Mucosa of rectum (tissue), 2 donors: ENCODE measurements around the gene TNP1.

Experiments used
- H3K27ac ChIP-seq, 2 donors: one replicate each; pipeline ENCODE4 v1.7.0; 2013; ENCODE audit warnings: inconsistent platforms in 2 of 2, low read depth in 2 of 2, low read length in 2 of 2
- H3K27me3 ChIP-seq, 2 donors: one replicate each; pipeline ENCODE4 v1.7.0; 2013; ENCODE audit warnings: low read length in 2 of 2; ENCODE audit not compliant: control insufficient read depth in 2 of 2, insufficient read depth in 2 of 2
- H3K36me3 ChIP-seq, 2 donors: one replicate each; pipeline ENCODE4 v1.7.0; 2013; ENCODE audit warnings: low read length in 2 of 2; ENCODE audit not compliant: control insufficient read depth in 2 of 2, insufficient read depth in 2 of 2
- H3K4me1 ChIP-seq, 2 donors: one replicate each; pipeline ENCODE4 v1.7.0; 2013; ENCODE audit warnings: low read length in 2 of 2, mild to moderate bottlenecking in 1 of 2; ENCODE audit not compliant: control insufficient read depth in 2 of 2, insufficient read depth in 2 of 2
- H3K4me3 ChIP-seq, 2 donors: one replicate each; pipeline ENCODE4 v1.7.0; 2013; ENCODE audit warnings: low read length in 2 of 2
- H3K9ac ChIP-seq, 2 donors: one replicate each; pipeline ENCODE4 v1.7.0; 2013; ENCODE audit warnings: low read length in 2 of 2, low read depth in 1 of 2, mild to moderate bottlenecking in 1 of 2
- H3K9me3 ChIP-seq, 2 donors: one replicate each; pipeline ENCODE4 v1.7.0; 2013; ENCODE audit warnings: low read length in 2 of 2; ENCODE audit not compliant: control insufficient read depth in 2 of 2
- donor health status: healthy.
- donor health status: Normal muscosa, but diverticular disease.

The TNP1 gene

DNA sequence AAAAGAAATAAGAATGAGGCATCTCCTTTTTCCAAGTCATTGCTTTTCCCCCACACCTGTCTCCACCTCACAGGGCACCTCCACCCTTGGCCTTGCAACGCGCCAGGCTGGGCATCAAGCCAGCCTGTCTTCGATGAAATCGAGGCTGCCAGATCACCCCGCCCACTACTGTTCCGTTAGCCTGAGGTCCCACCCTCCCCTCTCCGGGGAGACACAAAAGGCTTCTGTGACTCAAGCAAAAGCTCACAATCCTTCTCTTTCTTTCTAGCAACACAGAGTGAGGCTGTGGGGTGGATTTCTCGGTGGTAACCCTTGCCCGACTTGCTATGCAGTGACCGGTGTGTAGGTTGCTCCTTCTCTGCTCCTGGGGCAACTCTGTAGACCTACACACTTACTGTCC is 9.9 kb downstream of the TNP1 start:
- H3K27me3 ChIP-seq = no peaks in the 10 kb centered on the region
- H3K4me3 ChIP-seq = no peak overlapping the region
- no peaks in the 10 kb centered on the region for H3K36me3 ChIP-seq
- H3K4me1 ChIP-seq = no peaks in the 10 kb centered on the region
- no peaks in the 10 kb centered on the region for H3K9me3 ChIP-seq
- no peak overlapping the region for H3K27ac ChIP-seq
- H3K9ac ChIP-seq = no peak overlapping the region

GRCh38 chr2:216845426-216845825 is 14.4 kb downstream of the TNP1 start:
- no peaks in the 10 kb centered on the region for H3K36me3 ChIP-seq
- no peaks in the 10 kb centered on the region for H3K27me3 ChIP-seq
- no peak overlapping the region for H3K27ac ChIP-seq
- no peak overlapping the region for H3K9ac ChIP-seq
- no peak overlapping the region for H3K4me3 ChIP-seq
- H3K9me3 ChIP-seq = no peaks in the 10 kb centered on the region
- no peaks in the 10 kb centered on the region for H3K4me1 ChIP-seq

GRCh38 chr2:216842636-216843035 is 17.2 kb downstream of the TNP1 start:
- no peaks in the 10 kb centered on the region for H3K4me1 ChIP-seq
- H3K27me3 ChIP-seq = no peaks in the 10 kb centered on the region
- H3K36me3 ChIP-seq = no peaks in the 10 kb centered on the region
- no peaks in the 10 kb centered on the region for H3K9me3 ChIP-seq
- H3K27ac ChIP-seq = no peak overlapping the region
- no peak overlapping the region for H3K9ac ChIP-seq
- no peak overlapping the region for H3K4me3 ChIP-seq

- Histone ChIP-seq H3K9me3 (no peaks in the 10 kb centered on the region), H3K36me3 (no peaks in the 10 kb centered on the region), H3K27me3 (no peaks in the 10 kb centered on the region), H3K4me1 (no peaks in the 10 kb centered on the region), H3K27ac (no peak overlapping the region), H3K9ac (no peak overlapping the region), H3K4me3 (no peak overlapping the region)
These were observed 20.2 kb downstream of the TNP1 start for GRCh38 chr2:216839688-216840087.

GRCh38 chr2:216838151-216838550 is 21.7 kb downstream of the TNP1 start:
- Histone ChIP-seq H3K4me3 (no peak overlapping the region), H3K9me3 (no peaks in the 10 kb centered on the region), H3K27me3 (no peaks in the 10 kb centered on the region), H3K4me1 (no peaks in the 10 kb centered on the region), H3K36me3 (no peaks in the 10 kb centered on the region), H3K9ac (no peak overlapping the region), H3K27ac (no peak overlapping the region)

- no peaks in the 10 kb centered on the region for H3K27me3 ChIP-seq
- no peaks in the 10 kb centered on the region for H3K4me1 ChIP-seq
- H3K27ac ChIP-seq = no peak overlapping the region
- H3K36me3 ChIP-seq = no peaks in the 10 kb centered on the region
- no peak overlapping the region for H3K4me3 ChIP-seq
- no peaks in the 10 kb centered on the region for H3K9me3 ChIP-seq
- H3K9ac ChIP-seq = no peak overlapping the region
These were observed 22.1 kb downstream of the TNP1 start for GRCh38 chr2:216837740-216838139.

GRCh38 chr2:216833061-216833460 is 26.8 kb downstream of the TNP1 start:
- no peaks in the 10 kb centered on the region for H3K4me1 ChIP-seq
- no peaks in the 10 kb centered on the region for H3K27me3 ChIP-seq
- no peak overlapping the region for H3K4me3 ChIP-seq

DNA sequence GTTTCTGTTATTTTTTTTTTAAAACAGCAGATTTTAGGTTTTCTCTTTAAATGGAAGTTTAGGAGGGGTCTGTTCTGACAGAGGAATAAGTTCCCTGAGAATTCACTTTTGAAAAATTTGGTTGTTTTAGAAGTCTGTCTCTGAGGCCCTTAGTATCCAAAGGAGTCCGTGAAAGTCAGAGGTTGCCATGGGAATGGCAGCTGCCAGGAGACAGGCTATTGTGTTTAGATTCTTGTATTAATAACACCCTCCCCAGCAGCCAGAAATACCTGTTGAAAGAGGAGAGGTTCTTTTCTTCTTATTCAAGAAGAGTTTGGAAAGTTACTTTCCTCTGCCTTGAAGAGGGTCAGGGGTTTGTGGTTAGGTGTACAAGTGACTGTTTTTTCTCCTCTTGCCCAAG is 29.5 kb downstream of the TNP1 start:
- Histone ChIP-seq H3K27me3 (no peaks in the 10 kb centered on the region), H3K36me3 (no peaks in the 10 kb centered on the region), H3K27ac (no peak overlapping the region), H3K4me3 (no peak overlapping the region), H3K9me3 (no peaks in the 10 kb centered on the region), H3K9ac (no peak overlapping the region), H3K4me1 (no peaks in the 10 kb centered on the region)

More at GRCh38 chr2:216833061-216833460, 26.8 kb downstream of the TNP1 start:
- no peaks in the 10 kb centered on the region for H3K9me3 ChIP-seq
- H3K27ac ChIP-seq = no peak overlapping the region
- H3K9ac ChIP-seq = no peak overlapping the region
- no peaks in the 10 kb centered on the region for H3K36me3 ChIP-seq

- Histone ChIP-seq H3K4me1 (no peaks in the 10 kb centered on the region), H3K36me3 (no peaks in the 10 kb centered on the region), H3K9me3 (no peaks in the 10 kb centered on the region), H3K9ac (no peak overlapping the region), H3K4me3 (no peak overlapping the region), H3K27ac (no peak overlapping the region), H3K27me3 (no peaks in the 10 kb centered on the region)
These were observed 30.3 kb downstream of the TNP1 start for GRCh38 chr2:216829533-216829932.

DNA sequence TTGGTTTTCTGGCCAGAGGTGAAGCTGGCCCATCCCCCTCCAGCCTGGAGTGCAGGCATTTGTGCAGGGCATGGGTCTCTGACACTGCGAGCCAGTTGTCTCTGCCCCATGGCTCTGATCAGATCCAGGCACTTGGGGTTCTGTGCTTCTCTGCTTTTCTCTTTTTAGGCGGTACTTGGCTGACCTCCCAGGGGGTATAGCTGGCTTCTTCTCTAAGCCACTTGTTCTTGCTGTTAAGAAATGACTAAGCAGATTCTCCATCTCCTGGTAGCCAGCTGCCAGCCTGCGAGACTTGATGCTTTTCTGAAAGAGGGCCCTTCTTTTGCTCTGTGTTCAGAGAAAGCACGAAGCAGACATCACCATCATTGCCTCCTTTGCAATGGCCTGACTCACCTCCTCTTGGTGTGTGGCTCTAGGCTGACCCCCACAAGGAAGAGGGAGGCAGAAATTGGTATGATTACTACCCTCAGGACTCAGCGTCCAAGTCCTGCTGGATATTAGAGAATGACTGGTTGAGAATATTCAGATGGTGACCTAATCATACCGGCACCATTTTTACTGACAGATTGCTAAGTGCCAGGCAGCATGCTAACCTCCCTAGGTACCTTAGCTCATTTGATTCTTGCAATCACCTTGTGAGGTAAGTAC is 32.7 kb downstream of the TNP1 start:
- H3K27me3 ChIP-seq = no peaks in the 10 kb centered on the region
- H3K4me3 ChIP-seq = no peak overlapping the region
- no peaks in the 10 kb centered on the region for H3K36me3 ChIP-seq
- no peaks in the 10 kb centered on the region for H3K4me1 ChIP-seq
- H3K27ac ChIP-seq = no peak overlapping the region
- H3K9ac ChIP-seq = no peak overlapping the region
- H3K9me3 ChIP-seq = no peaks in the 10 kb centered on the region

GRCh38 chr2:216822470-216822869 is 37.4 kb downstream of the TNP1 start:
- H3K4me3 ChIP-seq = no peak overlapping the region
- H3K4me1 ChIP-seq = no peaks in the 10 kb centered on the region
- H3K27ac ChIP-seq = no peak overlapping the region
- no peaks in the 10 kb centered on the region for H3K27me3 ChIP-seq
- no peak overlapping the region for H3K9ac ChIP-seq
- H3K36me3 ChIP-seq = no peaks in the 10 kb centered on the region
- H3K9me3 ChIP-seq = no peaks in the 10 kb centered on the region
